ENCODE results near the gene YY1. TPM values are rescaled to one million over a fixed set of nuclear protein-coding genes. Genes with fewer than 3 reads are reported as not detected.

Gene YY1
- 35.9 and 36.6 TPM in 2 replicates for total RNA-seq

DNA sequence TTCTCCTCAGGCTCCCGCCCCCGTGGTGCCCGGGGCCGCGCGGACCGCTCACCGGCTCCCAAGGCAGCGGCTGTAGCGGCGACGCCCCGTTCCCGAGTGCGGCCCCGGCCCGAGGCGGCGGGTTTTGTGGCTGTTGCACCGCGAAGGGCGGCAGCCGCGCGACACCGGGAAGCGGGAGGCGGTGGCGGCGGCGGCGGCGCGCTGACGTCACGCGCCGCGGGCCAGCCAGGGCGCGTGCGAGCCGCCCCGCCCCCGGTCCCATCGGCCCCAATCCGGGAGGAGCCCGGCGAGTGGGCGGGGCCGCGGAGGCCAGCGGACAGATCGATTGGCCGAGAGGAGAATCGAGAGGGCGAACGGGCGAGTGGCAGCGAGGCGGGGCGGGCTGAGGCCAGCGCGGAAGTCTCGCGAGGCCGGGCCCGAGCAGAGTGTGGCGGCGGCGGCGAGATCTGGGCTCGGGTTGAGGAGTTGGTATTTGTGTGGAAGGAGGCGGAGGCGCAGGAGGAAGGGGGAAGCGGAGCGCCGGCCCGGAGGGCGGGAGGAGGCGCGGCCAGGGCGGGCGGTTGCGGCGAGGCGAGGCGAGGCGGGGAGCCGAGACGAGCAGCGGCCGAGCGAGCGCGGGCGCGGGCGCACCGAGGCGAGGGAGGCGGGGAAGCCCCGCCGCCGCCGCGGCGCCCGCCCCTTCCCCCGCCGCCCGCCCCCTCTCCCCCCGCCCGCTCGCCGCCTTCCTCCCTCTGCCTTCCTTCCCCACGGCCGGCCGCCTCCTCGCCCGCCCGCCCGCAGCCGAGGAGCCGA lies at the start of gene YY1:
TSS of gene YY1 (plus strand) at position 726 of the 792 bp plus-strand sequence. CDS start 101 bp downstream, outside the sequence.

DNA sequence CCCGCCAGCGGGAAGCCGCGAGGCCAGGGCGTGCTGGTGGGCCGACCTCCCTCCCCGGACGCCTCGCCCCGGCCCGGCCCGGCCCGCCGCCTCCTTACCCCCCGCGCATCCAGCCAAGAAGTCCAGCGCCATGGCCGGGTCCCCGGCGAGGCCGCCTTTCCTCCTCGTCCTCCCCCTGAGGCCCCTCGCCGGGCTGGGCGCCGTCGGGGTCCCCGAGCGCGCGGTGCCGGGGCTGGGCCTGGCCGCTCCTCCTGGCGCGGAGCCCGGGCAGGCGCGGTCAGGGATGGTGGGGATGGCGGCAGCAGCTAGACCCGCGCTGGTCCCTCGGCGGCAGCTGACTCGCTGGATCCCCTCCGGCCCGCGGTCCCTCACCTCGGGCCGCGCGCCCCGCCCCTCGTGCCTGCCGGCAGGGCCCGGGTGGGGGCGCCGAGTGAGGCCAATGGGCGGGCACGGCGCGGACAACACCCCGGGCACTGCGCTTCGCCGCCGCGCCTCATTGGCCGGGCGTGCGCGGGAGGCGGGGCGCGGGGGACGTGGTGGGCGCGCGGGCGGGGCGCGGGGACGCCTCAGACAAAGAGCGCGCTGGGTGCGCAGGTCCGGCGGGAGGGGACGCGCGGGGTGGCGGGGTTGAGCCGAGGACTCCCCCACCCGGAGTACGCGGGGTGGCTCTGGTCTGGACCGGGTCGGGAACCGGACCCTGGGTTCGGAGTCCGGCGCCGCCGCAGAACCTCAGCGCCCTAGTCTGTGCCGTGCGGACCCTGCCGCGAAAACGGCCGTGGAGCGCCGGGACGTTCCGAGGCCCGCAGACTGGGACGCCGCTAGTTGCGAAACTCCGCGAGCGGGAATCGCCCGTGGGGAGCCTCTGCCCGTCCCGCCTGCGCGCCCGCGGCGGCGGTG lies 67.4 kb downstream of the YY1 start, which contains the start of gene SLC25A29:
TSS of gene SLC25A29 (minus strand) at position 344 of the 897 bp plus-strand sequence. CDS start at position 132, 212 bp downstream.

GRCh38 chr14:100323121-100323941 lies 84.4 kb downstream of the YY1 start, which contains the start of gene SLC25A47:
Gene SLC25A47 (plus strand): TSS chr14:100323339. CDS start chr14:100323415, 76 bp downstream.

Other genes with a start within 250 kb of the YY1 start
- gene EVL, start 173.7 kb upstream of the YY1 start, total RNA-seq = 30.6 and 34.0 TPM in 2 replicates
- 0.09 and 0.58 TPM in 2 replicates for gene DEGS2, start 79.5 kb upstream of the YY1 start, total RNA-seq
- 21.2 and 23.5 TPM in 2 replicates for gene SLC25A29, start 67.3 kb downstream of the YY1 start, total RNA-seq
- gene SLC25A47, start 84.2 kb downstream of the YY1 start, total RNA-seq = not detected in 2 replicates
- 10.0 and 10.4 TPM in 2 replicates for gene WDR25, start 137.3 kb downstream of the YY1 start, total RNA-seq

Measured in pericardium fibroblast (primary cell).